Measurements from ENCODE around the gene CCDC57.

DNA sequence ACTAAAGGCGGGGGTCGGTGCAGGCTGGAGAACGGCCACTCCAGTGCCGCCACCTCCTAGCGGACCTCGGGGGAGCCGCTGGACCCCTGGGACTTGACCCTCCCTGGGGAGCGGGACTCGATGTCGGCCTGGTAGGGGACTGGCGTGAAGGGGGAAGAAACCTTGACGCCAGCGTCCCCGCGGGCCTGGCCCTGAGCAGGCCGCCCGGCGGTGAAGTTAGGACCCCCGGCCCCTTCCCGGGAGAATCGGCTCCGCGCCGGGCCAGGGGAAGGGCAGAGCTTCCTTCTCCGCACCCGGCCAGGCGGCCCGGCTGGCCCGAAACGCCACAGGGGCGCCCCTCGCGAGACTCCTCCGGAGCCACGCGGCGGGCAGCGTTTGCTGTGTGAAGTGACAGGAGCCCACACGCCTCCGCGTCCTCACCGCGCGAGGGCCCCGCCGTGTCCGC lies 147.4 kb downstream of the CCDC57 start:
- TF ChIP-seq EZH2phosphoT487 (IDR thresholded peaks at IDR 0.05; ENCODE audit: low read depth) (no peak), CTCF (IDR thresholded peaks at IDR 0.05; ENCODE audit: low read depth, low read length) (no peak)

Measured in OCI-LY3 (cell line).